GM13977 (cell line): ENCODE data around the gene TAAR2.

ENCODE experiments used
- DNase-seq: peaks from one replicate; pipeline ENCODE4 v3.0.0; 2012; ENCODE audit warnings: low spot score
- CTCF ChIP-seq: IDR thresholded peaks from 2 replicates; pipeline ENCODE4 v1.5.1; 2012; ENCODE audit warnings: mild to moderate bottlenecking, control low read depth; ENCODE audit not compliant: insufficient read depth; ENCODE audit errors: extremely low read depth, missing control alignments
- in situ Hi-C: fragments of 300-500 bp; cut with MboI; formaldehyde crosslinking; loops from one replicate; pipeline ENCODE4 v1.12.0; 2022; ENCODE audit warnings: low sequenced_read_pairs, low pct_unique_long_range_greater_than_20kb, mixed read lengths, inconsistent platforms; ENCODE audit not compliant: unreplicated experiment

The TAAR2 gene

GRCh38 chr6:132663661-132664060 lies 39.6 kb upstream of the TAAR2 start:
- in situ Hi-C loops: loop anchor here (10.0 kb wide), 1 partner anchor 101 kb away; no protein-coding TSS in a partner anchor
- DNase-seq: no peak
- TF ChIP-seq CTCF: no peak

- no peak for DNase-seq
- in situ Hi-C loops: loop anchor here (10.0 kb wide), 1 partner anchor 103 kb away; no protein-coding TSS in a partner anchor
- no peak for TF ChIP-seq CTCF
These were observed 37.8 kb upstream of the TAAR2 start for GRCh38 chr6:132661906-132662305.

GRCh38 chr6:132659082-132659481 lies 35.0 kb upstream of the TAAR2 start, which contains the start of gene TAAR1:
Gene TAAR1, minus strand, starts transcription at chr6:132659182. Its CDS starts 13,179 bp downstream, at chr6:132646003.
- TF ChIP-seq CTCF: no peak
- in situ Hi-C loops: no loop called here
- DNase-seq: no peak

GRCh38 chr6:132651062-132651461 lies 27.0 kb upstream of the TAAR2 start:
- DNase-seq: no peak
- TF ChIP-seq CTCF: no peak
- in situ Hi-C loops: no loop called here

GRCh38 chr6:132650429-132650828 lies 26.4 kb upstream of the TAAR2 start:
- DNase-seq: no peak
- in situ Hi-C loops: no loop called here
- TF ChIP-seq CTCF: no peak

- DNase-seq: no peak
- in situ Hi-C loops: no loop called here
- no peak for TF ChIP-seq CTCF
These were observed 24.8 kb upstream of the TAAR2 start for GRCh38 chr6:132648828-132649227.

GRCh38 chr6:132648356-132648755 lies 24.3 kb upstream of the TAAR2 start:
- in situ Hi-C loops: no loop called here
- peak; percentile 9 for DNase-seq
- no peak for TF ChIP-seq CTCF
